ENCODE results near the gene SLC25A34.

The SLC25A34 gene

DNA sequence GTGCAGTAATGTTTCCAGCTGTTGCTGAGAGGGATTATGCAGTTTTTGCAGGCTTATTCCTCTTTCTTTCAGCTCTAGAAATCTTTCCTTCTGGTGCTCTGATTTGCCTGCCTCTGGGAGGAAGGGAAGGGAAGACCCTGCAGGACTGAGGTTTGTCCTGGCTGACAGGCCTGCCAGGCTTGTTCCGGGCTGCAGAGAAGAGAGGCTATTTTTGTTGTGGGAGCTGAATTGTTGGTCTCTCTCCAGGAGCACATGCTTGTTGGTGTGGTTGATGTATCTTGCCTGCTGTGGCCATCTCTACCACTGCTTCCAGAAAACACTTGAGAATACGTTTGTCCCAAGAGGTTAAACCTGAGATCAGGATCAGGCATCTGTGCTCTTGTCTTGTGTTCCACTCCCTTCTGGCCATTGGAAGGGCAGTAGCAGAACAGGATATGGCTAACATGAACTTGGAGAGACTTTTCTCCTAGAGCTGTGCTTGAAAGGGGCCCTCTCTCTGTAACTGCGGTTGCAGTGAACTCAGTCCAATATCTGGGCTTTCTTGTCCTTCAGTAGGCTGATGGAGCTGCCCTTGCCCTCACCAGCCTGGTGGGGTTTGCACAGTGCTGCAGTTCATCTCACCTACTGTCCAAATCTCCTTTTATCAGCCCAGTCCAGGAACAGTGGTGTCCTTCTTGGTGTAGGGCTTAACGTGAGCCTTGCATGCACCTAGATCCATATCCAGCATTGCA lies 21.5 kb upstream of the SLC25A34 start:
- DNase-seq (ENCODE audit: low spot score) = peak; percentile 45

DNA sequence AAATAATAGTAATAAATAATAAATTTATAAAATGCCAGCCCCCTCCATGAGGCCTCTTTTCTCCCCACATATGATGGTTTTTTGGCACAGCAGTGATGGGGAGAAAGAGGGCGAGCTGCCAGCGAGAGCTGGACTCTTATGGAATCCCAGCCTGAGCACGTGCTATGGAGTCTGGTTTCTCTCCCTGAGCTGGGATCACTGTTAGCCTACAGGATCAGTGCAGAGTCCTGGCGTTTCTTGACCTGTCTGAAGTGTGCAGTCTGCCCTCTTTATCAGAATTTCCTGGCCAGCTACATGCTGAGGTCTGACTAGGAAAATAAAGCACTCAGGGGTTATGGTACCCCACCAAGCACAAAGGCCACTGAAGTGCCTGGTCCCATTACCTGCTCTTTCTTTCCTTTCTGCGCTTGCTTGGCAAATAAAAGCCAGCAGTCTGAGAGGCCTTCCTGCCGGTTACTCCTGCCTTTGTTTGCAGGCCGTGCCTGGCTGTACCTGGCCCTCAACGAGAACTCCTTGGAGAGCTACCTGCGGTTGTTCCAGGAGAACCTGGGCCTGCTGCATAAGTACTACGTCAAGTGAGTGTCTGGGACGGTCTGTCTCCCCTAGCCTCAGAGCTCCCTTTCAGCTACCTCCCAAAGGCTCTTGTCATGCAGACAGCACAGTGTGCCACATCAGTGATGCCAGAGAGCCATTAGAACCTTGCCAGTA lies 18.5 kb upstream of the SLC25A34 start:
- DNase-seq (ENCODE audit: low spot score) = no peak

DNA sequence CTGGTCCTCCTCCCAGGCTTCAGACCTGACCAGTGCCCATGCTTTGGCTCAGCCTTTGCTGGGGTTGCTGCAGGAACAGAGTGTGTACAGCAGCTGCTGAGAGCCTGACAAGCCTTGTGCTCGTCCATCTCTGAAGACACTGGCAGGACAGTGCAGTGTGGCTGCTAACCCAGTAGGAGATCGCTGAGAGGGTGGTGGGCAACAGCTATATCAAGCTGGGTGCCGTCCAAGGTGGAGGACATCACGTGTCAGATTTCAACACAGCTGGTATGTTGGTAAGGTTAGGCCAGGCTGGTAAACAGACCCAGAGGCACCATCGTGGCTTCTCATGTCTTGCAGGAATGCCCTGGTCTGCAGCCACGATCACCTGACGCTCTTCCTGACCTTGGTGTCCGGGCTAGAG lies 17.9 kb upstream of the SLC25A34 start:
- DNase-seq (ENCODE audit: low spot score) = no peak

DNA sequence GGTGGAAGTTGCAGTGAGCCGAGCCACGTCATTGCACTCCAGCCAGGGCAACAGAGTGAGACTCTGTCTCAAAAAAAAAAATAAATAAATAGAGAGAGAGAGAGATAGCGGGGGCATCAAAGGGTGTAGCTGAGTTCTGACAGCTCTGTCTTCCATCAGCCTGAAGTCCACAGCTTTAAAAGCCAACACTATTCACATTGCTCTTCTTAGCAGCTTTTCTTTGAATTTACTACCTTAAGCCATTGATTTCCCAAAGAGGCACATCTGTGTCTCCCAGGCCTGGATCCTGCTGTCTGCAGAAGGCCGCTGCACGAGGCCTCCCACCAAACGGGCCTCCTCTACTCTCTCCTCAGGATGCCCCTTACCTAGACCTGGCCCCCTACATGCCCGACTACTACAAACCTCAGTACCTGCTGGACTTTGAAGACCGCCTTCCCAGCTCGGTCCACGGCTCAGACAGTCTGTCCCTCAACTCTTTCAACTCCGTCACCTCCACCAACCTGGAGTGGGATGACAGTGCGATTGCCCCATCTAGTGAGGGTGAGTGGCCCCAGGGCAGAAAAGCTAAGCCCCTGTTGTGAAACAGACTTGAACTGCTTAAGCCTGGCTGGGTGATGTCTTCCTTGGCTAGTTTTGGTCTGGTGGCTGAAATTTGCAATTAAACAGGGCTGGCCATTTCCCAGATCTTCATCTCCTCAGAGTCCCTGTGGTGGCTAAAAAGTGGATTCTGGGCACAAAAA lies 16.5 kb upstream of the SLC25A34 start:
- no peak for DNase-seq (ENCODE audit: low spot score)

DNA sequence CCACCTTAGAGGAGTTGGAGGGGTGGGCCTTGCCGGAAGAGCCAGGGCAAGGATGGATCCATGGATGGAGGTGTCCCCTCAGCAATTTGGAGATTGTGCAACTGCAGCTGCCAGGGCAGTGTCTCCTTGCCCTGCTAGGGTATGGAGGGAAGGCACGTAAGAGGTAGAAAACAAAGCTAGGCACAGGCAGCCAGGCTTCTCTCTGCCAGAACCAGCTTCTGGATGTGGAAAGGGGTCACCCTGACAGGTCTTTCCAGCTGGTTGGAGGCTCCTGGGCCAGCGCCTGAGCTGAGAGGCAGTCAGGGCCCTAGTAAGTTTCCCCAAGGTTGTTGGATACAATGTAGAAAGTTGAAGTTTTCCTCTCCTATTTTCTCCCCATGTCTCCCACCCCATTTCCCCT lies 15.2 kb upstream of the SLC25A34 start:
- no peak for DNase-seq (ENCODE audit: low spot score)

DNA sequence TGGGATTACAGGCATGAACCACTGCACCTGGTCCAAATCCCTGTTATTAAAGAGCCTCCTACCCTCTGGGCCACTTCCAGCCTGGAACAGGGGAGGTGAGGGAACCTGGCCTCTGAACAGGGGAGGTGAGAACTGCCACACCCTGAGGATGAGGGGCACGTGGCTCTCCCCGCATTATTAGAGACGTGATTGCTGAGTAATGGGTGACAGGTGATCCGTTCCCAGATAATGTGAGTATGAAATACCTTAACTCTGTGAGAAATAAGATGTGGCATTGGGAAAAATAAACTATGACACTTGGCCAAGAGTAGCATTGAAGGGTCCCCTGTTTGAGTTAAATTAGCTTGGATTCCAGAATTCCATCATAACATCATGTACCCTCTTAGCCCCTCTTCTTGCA lies 13.6 kb upstream of the SLC25A34 start:
- no peak for DNase-seq (ENCODE audit: low spot score)

DNA sequence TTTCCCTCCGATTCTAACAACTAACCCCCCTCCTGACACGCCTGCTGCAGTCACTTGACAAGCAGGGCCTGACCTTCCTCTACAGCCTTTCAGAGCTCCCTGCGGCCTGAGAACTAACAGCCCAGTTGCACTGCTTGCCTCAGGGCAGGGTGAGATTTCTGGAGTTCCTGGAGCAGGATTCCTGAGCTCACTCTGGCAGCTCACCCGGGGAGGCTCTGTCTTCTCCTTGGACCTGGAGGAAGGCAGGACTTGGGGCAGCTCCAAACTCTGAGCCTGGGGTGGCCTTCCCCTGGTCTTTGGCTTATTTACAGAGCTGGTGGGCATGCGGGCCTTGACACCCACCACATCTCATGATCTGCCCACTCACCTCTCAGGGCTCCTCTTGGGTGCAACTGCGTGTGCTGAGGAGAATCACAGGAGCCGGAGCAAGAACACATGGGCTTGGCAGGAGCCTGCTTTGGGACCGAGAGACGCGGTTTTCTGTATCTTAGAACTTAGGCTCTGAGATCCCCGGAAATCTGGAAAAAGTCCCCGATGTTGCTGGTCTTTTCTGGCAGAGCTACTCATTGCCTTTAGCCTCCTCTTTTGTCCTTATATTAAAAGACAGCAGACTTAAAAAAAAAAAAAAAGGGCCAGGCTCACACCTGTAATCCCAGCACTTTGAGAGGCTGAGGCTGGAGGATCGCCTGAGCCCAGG lies 13.1 kb upstream of the SLC25A34 start:
- DNase-seq (ENCODE audit: low spot score) = no peak

DNA sequence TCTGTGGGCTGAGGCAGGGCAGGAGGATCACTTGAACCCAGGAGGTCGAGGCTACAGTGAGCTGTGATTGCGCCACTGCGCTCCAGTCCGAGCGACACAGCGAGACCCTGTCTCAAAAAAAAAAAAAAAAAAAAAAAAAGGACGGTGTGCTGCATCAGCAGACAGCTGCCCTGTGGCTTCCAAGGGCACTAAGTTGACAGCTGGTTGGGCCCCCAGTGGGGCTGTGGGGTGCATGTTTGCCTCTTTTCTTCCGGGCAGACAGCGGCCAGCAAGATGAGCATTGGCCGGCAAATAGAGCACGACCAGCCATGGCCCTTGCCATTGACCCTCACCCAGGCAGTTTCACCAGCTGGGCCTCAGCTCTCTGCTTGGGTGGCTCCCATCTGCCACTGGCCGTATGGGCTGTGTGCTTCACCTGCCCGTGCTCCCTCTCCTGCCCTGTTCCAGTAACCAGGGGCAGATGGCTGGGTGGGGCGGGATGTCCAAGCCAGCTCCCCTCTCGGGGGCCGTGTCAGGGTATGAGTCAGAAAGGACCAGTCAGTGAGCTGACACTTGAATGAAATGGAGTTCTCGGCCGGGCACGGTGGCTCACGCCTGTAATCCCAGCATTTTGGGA lies 12.3 kb upstream of the SLC25A34 start:
- DNase-seq (ENCODE audit: low spot score) = no peak

DNA sequence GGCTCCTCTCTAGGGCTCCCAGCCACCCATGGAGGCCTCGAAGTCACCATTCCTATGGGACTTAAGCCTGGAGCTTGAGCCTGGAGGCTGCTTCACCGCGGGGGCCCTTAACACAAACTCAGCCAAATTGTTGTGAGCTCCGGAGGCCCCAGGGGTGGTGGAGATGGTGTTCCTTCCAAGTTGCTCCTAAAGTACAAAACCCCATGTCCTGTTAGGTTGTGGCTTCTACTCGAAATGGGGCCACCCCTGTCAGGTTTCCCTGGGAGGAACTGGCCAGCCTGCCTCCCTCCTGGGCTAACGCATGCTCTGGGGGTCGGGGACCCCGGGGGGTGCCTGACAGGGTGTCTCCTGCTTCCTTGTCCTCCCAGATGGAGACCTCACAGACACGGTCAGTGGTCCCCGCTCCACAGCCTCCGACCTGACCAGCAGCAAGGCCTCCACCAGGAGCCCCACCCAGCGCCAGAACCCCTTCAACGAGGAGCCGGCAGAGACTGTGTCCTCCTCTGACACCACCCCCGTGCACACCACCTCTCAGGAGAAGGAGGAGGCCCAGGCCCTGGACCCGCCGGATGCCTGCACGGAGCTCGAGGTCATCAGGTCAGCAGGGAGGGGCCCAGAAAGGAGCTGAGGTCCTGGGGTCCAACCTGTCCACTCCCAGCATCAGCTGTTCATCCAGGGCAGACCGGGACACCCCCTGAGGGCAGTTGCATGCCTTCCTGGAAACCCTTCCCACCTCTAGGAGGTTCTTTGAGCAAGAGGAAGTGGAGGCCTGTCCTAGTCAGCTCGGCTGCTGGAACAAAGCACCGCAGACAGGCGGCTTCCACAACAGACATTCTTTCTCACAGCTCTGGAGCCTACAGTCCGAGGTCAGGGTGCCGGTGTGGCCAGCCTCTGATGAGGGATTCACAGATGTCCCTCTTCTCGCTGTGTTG lies 10.8 kb upstream of the SLC25A34 start:
- no peak for DNase-seq (ENCODE audit: low spot score)

DNA sequence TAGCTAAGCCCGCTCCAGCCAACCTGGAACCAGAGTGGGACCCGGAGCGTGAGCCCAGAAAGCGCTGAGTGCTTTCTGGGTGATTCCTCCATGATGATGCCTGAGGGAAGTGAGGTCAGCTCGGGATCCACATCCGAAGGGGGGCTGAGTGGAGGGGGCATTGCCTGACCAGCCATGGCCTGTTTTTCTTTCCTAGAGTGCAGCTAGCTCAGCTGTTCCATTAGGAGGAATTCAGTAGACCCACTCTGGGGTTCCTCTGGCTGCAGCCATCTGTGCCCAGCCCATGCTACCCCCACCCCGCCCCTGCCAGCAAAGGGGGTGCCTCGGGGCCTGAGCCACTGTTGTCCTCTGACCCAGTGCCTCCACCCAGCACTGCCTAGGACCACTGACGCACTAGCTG lies 9.6 kb upstream of the SLC25A34 start:
- DNase-seq (ENCODE audit: low spot score) = no peak

DNA sequence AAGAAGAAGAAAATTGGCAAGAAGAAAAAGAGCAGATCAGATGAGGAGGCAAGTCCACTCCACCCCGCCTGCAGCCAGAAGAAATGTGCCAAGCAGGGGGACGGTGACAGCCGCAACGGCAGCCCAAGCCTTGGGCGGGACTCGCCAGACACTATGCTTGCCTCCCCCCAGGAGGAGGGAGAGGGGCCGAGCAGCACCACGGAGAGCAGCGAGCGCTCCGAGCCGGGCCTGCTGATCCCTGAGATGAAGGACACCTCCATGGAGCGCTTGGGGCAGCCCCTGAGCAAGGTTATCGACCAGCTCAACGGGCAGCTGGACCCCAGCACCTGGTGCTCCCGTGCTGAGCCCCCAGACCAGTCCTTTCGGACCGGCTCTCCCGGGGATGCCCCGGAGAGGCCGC lies 9.0 kb upstream of the SLC25A34 start:
- no peak for DNase-seq (ENCODE audit: low spot score)

DNA sequence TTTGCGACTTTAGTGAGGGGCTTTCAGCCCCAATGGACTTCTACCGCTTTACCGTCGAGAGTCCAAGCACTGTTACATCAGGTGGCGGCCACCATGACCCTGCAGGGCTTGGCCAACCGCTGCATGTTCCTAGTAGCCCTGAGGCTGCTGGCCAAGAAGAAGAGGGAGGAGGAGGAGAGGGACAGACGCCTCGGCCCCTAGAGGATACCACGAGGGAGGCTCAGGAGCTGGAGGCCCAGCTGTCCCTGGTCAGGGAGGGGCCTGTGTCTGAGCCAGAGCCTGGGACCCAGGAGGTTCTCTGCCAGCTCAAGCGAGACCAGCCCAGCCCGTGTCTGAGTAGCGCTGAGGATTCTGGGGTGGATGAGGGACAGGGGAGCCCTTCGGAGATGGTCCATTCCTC lies 8.6 kb upstream of the SLC25A34 start:
- DNase-seq (ENCODE audit: low spot score) = no peak

DNA sequence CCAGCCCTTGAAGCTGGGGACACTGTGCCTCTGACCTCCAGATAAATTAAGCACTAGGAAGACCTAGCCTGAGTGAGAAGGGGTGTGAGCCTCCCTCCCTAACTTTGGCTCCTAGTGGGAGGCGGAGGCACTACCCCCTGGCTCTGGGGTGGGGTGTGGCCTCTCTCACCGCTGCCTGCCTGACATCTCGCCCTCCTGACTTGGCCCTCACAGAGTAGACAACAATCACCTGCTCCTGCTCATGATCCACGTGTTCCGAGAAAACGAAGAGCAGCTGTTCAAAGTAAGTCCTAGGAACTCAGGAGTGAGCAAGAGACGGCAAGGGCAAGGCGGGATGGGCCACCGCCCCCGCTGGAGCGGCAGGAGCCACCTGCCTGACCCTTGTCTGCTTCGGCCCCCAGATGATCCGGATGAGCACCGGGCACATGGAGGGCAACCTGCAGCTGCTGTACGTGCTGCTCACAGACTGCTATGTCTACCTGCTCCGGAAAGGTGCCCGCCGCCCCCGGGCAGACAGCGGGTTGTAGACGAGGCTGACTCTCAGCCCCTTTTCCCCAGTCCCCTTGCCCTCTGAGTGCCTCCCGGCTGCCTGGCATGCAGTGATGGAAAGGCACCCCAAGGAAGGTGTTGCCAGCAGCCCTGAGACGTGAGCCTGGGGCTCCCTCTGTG lies 8.1 kb upstream of the SLC25A34 start:
- no peak for DNase-seq (ENCODE audit: low spot score)

DNA sequence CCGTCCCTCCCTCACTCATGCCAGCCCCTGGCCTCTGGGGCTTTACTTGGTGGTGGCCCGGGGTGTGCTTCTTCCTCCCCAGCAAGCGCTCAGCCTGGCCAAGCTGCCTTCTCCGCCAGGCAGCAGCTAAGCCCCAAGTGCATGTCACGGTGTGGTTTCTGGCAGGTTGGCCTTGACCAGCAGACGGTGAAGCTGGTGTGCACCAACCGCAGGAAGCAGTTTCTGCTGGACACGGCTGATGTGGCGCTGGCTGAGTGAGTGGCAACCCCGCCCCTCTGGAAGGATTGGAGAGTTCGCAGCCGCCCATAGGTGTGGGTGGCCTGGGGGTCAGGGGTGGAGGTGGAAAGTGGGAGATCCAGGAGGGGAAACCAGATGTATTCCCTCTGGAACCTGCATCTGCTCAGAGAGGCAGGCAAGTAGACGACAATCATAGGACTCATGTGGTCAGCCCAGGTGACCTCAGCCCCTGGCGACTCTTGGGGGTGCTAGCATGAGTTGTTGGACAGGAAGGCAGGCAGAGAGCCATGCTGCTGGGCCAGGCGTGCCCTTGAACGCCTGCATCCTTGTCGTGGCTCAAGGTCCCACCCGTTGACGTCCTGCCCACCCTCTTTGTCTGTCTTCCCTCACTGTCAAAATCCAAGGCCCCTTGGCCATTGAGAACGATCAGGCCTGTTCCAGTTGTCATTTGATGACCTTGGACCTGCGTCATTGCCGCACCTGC lies 7.0 kb upstream of the SLC25A34 start:
- DNase-seq (ENCODE audit: low spot score) = no peak

DNA sequence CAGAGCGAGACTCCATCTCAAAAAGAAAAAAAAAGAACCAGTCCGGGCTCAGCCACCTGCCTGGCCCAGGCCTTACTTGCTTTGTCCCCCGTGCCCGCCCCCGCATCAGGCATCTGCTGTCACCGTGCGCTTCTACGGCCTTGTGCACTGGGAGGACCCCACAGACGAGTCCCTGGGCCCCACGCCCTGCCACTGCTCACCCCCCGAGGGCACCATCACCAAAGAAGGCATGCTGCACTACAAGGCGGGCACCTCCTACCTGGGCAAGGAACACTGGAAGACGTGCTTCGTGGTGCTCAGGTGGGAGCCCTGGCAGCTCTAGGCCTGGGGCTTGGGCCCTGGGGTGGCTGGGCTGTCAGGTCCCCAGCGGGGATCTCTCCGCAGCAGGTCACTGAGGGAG lies 5.6 kb upstream of the SLC25A34 start:
- DNase-seq (ENCODE audit: low spot score) = no peak

DNA sequence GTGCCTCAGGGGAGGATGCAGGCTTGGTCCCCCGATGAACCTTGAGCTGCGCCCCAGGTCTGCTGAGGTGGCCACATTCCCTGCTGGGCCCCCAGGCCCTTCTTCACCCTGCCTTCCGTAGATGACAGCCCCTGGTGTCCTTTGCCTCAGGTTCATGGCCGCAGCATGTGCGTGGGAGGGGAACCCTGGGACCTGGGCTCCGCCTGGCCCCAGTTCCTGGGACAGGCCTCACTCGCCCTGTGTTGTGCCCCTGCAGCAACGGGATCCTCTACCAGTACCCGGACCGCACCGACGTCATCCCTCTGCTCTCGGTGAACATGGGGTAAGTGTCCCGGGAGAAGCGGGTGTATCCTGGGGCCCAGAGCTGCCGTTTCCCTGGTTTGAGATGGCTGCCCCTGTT lies 5.1 kb upstream of the SLC25A34 start:
- no peak for DNase-seq (ENCODE audit: low spot score)

DNA sequence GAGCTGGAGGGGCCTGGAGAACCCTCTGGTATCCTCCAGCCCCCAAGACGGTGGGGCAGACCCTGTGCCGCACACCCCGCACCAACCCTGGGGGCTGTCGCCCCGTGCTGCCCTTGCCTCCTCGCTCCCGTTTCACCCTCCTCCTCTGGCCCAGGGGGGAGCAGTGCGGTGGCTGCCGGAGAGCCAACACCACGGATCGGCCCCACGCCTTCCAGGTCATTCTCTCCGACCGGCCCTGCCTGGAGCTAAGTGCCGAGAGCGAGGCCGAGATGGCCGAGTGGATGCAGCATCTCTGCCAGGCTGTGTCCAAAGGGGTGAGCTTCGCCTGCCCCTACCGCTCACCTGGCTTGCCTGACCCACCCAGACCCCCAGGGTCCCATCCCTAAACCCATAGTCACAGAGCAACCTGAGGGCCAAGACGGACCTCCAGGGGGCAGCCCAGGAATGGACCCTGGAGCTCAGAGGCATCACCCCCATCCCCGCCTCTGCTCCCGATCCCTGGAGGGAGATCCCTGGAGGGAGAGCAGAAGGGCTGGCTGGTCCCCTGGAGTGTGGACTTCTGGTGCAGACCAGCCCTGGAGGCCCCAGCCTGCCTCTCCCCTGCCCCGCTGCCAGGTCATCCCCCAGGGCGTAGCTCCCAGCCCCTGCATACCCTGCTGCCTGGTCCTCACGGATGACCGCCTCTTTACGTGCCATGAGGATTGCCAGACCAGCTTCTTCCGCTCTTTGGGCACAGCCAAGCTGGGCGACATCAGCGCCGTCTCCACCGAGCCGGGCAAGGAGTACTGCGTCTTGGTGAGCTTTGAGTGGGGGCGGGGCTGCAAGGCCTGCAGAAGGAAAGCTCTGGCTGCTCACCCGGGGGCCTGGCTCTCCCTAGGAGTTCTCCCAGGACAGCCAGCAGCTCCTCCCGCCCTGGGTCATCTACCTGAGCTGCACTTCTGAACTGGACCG lies 4.0 kb upstream of the SLC25A34 start:
- DNase-seq (ENCODE audit: low spot score) = no peak

DNA sequence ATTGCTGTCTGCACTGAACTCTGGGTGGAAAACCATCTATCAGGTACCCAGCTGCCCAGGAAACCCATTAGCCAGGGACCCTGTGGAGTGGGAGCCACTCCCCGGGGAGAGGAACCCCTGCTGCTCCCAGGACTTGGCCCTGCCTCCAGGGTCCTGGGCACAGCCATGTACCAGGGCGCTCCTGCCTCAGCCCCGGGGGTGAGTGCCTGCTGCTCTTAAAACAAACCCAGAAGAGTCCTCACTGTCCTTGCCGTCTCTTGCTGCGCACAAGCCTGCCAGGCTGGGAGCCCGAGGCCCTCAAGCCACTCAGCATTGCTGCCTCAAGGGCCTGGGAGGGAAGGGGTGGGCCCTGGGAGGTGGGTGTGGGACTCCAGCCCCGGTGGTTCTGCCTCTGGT lies 3.4 kb upstream of the SLC25A34 start:
- no peak for DNase-seq (ENCODE audit: low spot score)
